Thoracic aorta (tissue), 2 donors: ENCODE results near the gene NYAP2. TPM values are rescaled to one million over a fixed set of nuclear protein-coding genes. Genes with fewer than 3 reads are reported as not detected.

Source experiments
- ATAC-seq: fragments of 150-250 bp; one replicate; pipeline ENCODE4 v1.8.0; 2017; ENCODE audit warnings: low read depth; ENCODE audit not compliant: insufficient number of reproducible peaks, low FRiP score
- DNase-seq: peaks from one replicate; pipeline ENCODE4 v3.0.0-alpha.2; 2020; ENCODE audit warnings: low spot score
- H3K27ac ChIP-seq, 2 donors: fragments of 200-600 bp; sonication (generic); 1 replicate in 1 of 2; 2 replicates in 1 of 2; pipeline ENCODE4 v1.5.1; 2016; ENCODE audit warnings: mild to moderate bottlenecking in 2 of 2, moderate library complexity in 2 of 2
- H3K27me3 ChIP-seq: fragments of 200-600 bp; sonication (generic); replicated peaks from 2 replicates; pipeline ENCODE4 v1.6.0; 2016; ENCODE audit warnings: mild to moderate bottlenecking; ENCODE audit not compliant: insufficient read depth
- H3K36me3 ChIP-seq: fragments of 200-600 bp; sonication (generic); one replicate; pipeline ENCODE4 v1.5.1; 2016
- H3K4me1 ChIP-seq, 2 donors: fragments of 200-600 bp; sonication (generic); 1 replicate in 1 of 2; 2 replicates in 1 of 2; pipeline versions ENCODE4 v1.5.1 to v1.6.0; 2016; ENCODE audit warnings: low read depth in 2 of 2, mild to moderate bottlenecking in 1 of 2; ENCODE audit not compliant: control insufficient read depth in 1 of 2
- H3K4me3 ChIP-seq: fragments of 200-600 bp; sonication (generic); 2 replicates; pipeline ENCODE4 v1.5.1; 2016; ENCODE audit warnings: mild to moderate bottlenecking
- H3K9me3 ChIP-seq: fragments of 200-600 bp; sonication (generic); 2 replicates; pipeline ENCODE4 v1.5.1; 2016
- CTCF ChIP-seq: fragments of 200-600 bp; sonication (generic); IDR thresholded peaks from one replicate; pipeline ENCODE4 v1.5.1; 2019; ENCODE audit warnings: antibody characterized with exemption
- total RNA-seq, 2 donors: library from RNA; depleted of rRNA; stranded (reverse); fragments of >200 nt; gene quantifications; one replicate each; pipeline versions ENCODE4 v1.1.0 to v1.2.3, GENCODE V29; 2016

The NYAP2 gene
- total RNA-seq, 2 donors from 2014 or later, result 0.14 TPM; not detected in 1

- DNase-seq, result no peak
- Histone ChIP-seq H3K9me3 (no peaks in the 10 kb centered on the region), H3K27ac (no peak overlapping the region), H3K4me1 (no peaks in the 10 kb centered on the region), H3K27me3 (no peaks in the 10 kb centered on the region), H3K36me3 (no peaks in the 10 kb centered on the region), H3K4me3 (no peak overlapping the region)
- ATAC-seq, result no peak
- no peak for TF ChIP-seq CTCF
Observed at GRCh38 chr2:225543626-225544025, 144.1 kb downstream of the NYAP2 start.

DNA sequence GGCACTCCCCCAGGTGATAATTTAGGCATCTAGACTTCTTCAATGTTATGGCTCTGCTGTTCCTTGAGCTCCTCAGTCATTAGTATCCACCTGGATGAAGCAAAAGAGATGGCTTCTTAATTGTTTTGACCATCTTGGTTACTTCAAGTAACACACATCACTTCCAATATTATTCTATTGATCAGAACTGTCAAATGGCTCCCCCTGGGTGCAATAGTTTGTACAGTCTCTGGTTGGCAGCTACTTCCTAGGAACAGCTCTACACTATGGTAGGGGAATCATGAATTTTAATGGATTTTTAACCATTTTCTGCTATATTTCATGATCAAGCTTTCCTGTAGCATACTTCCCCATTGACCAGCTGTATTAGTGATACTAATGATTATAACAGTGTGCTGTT is 157.0 kb downstream of the NYAP2 start:
- Histone ChIP-seq H3K4me1 (no peaks in the 10 kb centered on the region), H3K27ac (no peak overlapping the region), H3K27me3 (no peaks in the 10 kb centered on the region), H3K9me3 (no peaks in the 10 kb centered on the region), H3K36me3 (no peaks in the 10 kb centered on the region), H3K4me3 (no peak overlapping the region)
- no peak for TF ChIP-seq CTCF
- ATAC-seq (no peak), DNase-seq (no peak)

DNA sequence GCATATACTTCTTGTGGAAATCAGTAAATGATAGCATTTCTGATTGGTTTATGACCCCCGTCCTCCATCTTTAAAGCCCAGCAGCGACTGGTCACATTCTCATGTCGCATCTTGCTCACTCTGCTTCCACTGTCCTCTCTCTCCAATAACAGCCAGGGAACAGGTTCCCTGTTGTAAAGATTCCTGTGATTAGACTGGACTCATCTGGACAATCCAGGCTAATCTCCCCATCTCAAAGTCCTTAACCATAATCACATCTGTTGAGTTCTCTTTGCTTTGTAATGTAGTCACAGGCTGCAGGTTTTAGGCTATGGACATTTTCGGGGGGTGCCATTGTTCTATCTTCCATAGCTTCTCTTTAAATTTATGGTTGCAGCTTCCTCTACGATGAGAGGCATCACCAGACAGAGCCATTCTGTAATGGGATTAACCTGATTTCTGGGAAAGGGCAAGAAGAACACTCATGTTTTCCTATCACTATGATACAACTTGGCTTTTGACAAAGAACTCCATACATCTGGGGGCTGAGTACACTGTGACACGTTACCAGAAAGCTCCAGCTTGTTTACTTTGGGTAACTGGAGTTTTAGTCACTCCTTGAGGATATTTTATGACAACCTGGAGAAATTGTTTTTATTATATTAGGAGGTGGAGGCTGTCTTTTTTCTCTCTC is 159.0 kb downstream of the NYAP2 start:
- no peak for DNase-seq
- no peak for ATAC-seq

DNA sequence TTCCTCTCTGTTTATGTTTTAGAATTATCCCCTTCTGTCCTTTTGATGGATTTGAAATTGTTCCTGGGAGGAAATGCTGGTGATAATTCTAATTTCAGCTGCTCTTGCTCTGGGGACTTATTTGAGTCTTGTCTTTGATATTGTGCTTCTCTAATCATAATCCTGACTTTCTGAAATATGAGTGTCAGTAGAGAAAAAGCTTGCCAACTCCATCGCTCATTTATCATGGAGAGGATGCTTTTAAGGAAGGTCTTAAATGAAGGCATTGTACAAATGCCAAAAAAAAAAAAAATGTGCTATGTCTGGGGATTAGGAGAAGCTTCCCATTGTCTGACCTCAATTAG is 159.5 kb downstream of the NYAP2 start:
- no peak for TF ChIP-seq CTCF
- H3K27ac ChIP-seq, result no peak overlapping the region
- H3K4me1 ChIP-seq, result no peaks in the 10 kb centered on the region
- no peak for ATAC-seq
- no peaks in the 10 kb centered on the region for H3K36me3 ChIP-seq
- H3K27me3 ChIP-seq, result no peaks in the 10 kb centered on the region
- DNase-seq, result no peak
- H3K9me3 ChIP-seq, result no peaks in the 10 kb centered on the region
- H3K4me3 ChIP-seq, result no peak overlapping the region

More for the DNA sequence above, 159.0 kb downstream of the NYAP2 start:
- H3K4me3 ChIP-seq, result no peak overlapping the region
- H3K27ac ChIP-seq, result no peak overlapping the region
- H3K36me3 ChIP-seq, result no peaks in the 10 kb centered on the region
- no peak for TF ChIP-seq CTCF
- H3K9me3 ChIP-seq, result no peaks in the 10 kb centered on the region
- H3K27me3 ChIP-seq, result no peaks in the 10 kb centered on the region
- no peaks in the 10 kb centered on the region for H3K4me1 ChIP-seq

DNA sequence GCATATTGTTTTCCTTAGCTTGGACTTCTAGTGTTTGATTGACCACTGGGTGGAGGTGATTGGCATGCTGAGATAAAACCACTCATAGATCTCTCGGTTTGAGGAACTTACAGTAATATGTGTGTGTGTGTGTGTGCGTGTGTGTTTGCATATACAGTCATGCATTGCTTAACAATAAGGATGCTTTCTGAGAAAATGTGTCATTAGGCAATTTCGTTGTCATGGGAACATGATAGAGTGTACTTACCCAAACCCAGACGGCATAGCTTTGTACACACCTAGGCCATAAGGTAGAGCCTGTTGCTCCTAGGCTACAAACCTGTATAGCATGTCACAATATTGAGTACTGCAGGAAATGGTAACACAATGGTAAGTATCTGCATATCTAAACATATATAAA is 167.3 kb downstream of the NYAP2 start:
- no peak for DNase-seq
- ATAC-seq, result no peak
- no peak for TF ChIP-seq CTCF
- Histone ChIP-seq H3K9me3 (no peaks in the 10 kb centered on the region), H3K36me3 (no peaks in the 10 kb centered on the region), H3K4me3 (no peak overlapping the region), H3K27me3 (no peaks in the 10 kb centered on the region), H3K4me1 (no peaks in the 10 kb centered on the region), H3K27ac (no peak overlapping the region)
